ENCODE data around the gene PAX6.

Gene PAX6

DNA sequence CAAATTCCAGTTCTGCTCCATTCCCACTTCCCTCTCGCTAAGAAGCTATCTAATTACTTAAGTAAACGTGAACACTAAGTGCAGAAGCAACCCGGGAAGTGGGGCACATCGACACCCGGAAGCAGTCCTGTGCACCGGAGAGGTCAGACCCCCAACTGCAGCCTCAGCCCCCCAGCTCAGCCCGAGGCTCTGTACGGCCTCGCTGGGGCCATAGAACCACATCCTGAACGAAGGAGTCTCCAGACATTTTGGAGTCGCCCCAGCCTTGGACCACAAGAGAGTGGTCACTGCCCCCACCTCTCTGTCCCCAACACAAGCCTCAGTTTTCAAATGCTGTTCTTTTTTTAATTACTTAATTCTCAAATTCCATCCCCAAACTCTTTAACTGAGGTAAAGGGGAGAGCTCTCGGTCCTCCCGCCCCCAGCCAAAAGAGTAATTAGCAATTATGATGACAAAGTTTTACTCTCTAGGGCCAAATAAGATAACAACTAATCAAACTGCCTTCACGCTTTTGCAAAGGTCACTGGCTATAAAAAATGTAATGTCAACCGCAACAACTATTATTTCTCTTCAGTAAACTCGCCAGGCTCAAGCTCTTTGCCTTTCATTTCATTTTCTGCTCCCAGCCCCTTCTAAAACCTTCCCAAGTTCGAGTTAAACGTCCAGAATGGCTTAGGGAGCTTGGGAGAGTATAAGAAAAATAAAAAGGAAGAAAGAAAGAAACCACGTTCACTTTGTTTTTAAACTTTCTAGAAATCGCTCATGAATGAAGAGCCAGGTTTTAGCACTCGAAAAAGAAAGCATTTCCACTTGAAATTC, 2.2 kb downstream of the PAX6 start:
- TF ChIP-seq, protein P1, sequence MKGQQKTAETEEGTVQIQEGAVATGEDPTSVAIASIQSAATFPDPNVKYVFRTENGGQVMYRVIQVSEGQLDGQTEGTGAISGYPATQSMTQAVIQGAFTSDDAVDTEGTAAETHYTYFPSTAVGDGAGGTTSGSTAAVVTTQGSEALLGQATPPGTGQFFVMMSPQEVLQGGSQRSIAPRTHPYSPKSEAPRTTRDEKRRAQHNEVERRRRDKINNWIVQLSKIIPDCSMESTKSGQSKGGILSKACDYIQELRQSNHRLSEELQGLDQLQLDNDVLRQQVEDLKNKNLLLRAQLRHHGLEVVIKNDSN (IDR thresholded peaks at IDR 0.05): no peak

DNA sequence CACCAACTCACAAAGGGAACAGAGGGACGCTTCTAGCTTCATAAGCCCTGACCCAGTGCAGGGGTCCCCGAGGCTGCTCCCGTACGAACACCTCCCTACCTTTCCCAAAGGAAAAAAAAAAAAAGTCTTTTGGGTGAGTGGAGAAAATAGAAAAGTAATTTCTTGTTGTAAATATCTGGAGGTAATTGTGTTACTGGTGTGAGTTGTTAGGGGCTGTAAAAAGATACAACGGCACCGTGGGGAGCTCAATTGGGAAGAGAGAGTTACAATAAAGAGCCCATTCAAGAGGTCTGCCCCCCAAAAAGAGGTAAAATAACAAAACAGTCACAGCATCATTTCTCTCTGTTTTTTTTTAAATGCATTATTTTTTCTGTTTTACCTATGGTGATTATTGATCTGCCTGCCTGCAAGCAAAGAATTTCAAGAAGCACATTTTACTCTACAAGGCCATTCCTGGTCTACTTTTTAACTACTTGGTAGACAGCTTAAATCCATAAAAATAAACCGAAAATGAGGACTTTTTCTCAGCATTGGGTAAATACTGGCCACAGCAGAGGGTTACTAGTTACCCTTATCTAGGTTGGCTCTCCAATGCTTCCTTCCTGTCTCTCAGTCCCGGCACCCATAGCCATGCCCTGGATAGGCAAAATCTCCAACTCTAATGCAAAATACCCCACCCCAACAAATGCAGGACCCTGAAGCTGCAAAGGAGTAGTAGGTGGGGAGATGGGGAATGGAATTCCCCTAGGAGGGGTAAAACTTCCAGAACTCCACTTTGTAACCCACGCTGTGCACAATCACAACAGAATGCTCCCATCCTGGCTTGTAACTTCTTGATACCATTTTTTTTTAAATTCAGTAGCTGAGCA, 3.1 kb downstream of the PAX6 start:
- TF ChIP-seq EP300 (IDR thresholded peaks at IDR 0.05; ENCODE audit: borderline replicate concordance): no peak
- TF ChIP-seq FOXM1 (IDR thresholded peaks at IDR 0.05; ENCODE audit: borderline replicate concordance, low read depth): no peak
- TF ChIP-seq TCF12 (IDR thresholded peaks at IDR 0.05; ENCODE audit: low read depth): no peak
- TF ChIP-seq, protein P2, sequence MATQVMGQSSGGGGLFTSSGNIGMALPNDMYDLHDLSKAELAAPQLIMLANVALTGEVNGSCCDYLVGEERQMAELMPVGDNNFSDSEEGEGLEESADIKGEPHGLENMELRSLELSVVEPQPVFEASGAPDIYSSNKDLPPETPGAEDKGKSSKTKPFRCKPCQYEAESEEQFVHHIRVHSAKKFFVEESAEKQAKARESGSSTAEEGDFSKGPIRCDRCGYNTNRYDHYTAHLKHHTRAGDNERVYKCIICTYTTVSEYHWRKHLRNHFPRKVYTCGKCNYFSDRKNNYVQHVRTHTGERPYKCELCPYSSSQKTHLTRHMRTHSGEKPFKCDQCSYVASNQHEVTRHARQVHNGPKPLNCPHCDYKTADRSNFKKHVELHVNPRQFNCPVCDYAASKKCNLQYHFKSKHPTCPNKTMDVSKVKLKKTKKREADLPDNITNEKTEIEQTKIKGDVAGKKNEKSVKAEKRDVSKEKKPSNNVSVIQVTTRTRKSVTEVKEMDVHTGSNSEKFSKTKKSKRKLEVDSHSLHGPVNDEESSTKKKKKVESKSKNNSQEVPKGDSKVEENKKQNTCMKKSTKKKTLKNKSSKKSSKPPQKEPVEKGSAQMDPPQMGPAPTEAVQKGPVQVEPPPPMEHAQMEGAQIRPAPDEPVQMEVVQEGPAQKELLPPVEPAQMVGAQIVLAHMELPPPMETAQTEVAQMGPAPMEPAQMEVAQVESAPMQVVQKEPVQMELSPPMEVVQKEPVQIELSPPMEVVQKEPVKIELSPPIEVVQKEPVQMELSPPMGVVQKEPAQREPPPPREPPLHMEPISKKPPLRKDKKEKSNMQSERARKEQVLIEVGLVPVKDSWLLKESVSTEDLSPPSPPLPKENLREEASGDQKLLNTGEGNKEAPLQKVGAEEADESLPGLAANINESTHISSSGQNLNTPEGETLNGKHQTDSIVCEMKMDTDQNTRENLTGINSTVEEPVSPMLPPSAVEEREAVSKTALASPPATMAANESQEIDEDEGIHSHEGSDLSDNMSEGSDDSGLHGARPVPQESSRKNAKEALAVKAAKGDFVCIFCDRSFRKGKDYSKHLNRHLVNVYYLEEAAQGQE (IDR thresholded peaks at IDR 0.05; ENCODE audit: low read depth): no peak
- no peak for TF ChIP-seq CREB1 (IDR thresholded peaks at IDR 0.05; ENCODE audit: low read depth)
- TF ChIP-seq YY1 (IDR thresholded peaks at IDR 0.05; ENCODE audit: low read depth): no peak
- no peak for TF ChIP-seq RAD21 (IDR thresholded peaks at IDR 0.05; ENCODE audit: low read depth)
- TF ChIP-seq, protein P3, sequence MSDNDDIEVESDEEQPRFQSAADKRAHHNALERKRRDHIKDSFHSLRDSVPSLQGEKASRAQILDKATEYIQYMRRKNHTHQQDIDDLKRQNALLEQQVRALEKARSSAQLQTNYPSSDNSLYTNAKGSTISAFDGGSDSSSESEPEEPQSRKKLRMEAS (IDR thresholded peaks at IDR 0.05): no peak
- TF ChIP-seq TEAD4 (IDR thresholded peaks at IDR 0.05): no peak
- TF ChIP-seq CEBPB (IDR thresholded peaks at IDR 0.05): no peak
- TF ChIP-seq, protein P1 (IDR thresholded peaks at IDR 0.05): no peak
- no peak for TF ChIP-seq NFIC (IDR thresholded peaks at IDR 0.05)
- no peak for TF ChIP-seq ZBTB7A (IDR thresholded peaks at IDR 0.05; ENCODE audit: low read depth)
- TF ChIP-seq TAF1 (IDR thresholded peaks at IDR 0.05; ENCODE audit: low read depth): no peak
- no peak for TF ChIP-seq EGR1 (IDR thresholded peaks at IDR 0.05)

DNA sequence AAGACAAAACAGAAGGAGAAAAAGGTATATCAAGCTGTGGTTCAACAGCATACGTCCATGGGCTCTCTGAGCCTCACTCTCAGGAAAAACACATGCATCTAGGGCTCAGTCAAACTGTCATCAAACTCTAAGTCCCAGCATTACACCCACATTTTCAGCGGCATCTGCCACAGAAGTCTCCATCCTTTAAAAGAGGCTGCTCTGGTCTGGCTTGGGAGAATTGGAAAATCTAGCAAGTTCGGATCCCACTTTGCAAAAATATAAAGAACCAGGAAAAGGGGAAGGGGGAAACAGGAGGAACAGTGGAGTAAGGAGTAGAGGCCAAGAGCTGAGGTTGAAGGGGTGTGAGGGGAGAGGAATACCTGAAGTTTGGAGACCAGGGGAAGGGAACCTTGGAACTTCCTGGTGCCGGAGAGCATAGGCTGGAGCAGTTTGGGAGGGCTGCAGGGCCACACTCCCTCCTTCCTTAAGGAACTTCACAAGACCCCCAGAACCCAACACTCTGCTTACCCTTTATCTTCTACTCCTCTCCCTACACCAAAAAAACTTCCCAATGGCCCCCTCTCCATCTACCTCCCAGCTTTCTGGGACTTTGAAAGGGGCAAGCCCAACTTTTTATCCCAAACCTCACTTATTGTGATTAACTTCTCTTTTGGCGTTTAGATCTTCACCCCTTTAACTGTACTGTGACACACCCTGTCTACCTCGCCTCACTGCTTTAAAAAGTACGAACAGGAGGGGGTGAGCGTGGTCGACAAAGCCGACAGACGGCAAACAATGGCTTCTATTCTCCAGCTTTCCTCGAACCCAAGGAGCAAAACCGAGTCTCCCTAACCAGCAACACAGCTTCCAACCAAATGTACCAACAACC, 4.0 kb downstream of the PAX6 start:
- no peak for TF ChIP-seq ZBTB7A (IDR thresholded peaks at IDR 0.05; ENCODE audit: low read depth)
- TF ChIP-seq, protein P1 (IDR thresholded peaks at IDR 0.05): no peak

DNA sequence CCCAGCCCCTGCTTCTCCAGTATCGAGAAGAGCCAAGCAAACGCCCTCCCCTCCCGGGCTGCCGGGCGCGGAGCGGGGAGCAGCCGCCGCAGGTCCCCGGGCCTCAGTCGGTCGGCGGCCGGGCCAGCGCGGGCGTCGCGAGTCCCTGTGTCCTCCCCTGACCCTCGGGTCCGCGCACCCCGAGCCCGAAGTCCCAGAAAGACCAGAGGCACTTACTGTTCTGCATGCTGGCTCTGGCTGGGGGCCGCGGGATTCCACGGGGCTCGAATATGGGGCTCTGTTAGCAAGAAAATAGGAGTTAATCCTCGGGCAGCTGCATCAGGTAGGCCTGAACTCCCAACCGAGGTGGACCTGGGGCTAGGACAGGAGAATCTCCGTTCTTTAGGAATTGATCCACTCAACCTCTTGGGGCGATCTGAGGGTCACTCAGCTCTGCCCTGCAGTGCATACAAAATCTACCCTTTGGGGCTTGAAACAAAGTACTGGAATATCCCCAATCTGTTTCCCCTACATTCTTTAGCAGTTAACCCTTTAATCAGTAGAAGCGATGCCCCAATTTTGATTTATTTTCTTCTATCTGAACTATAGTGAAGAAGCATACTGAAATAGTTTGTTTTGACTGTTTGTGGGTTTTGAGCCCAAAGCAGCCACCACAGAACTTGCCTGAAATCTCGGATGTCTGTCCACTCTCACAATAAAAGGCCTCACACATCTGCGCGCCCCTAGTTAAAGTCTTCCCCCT, 4.8 kb downstream of the PAX6 start:
- TF ChIP-seq TCF12 (IDR thresholded peaks at IDR 0.05; ENCODE audit: low read depth) (no peak), RAD21 (IDR thresholded peaks at IDR 0.05; ENCODE audit: low read depth) (no peak), TEAD4 (IDR thresholded peaks at IDR 0.05) (no peak), TAF1 (IDR thresholded peaks at IDR 0.05; ENCODE audit: low read depth) (no peak)

DNA sequence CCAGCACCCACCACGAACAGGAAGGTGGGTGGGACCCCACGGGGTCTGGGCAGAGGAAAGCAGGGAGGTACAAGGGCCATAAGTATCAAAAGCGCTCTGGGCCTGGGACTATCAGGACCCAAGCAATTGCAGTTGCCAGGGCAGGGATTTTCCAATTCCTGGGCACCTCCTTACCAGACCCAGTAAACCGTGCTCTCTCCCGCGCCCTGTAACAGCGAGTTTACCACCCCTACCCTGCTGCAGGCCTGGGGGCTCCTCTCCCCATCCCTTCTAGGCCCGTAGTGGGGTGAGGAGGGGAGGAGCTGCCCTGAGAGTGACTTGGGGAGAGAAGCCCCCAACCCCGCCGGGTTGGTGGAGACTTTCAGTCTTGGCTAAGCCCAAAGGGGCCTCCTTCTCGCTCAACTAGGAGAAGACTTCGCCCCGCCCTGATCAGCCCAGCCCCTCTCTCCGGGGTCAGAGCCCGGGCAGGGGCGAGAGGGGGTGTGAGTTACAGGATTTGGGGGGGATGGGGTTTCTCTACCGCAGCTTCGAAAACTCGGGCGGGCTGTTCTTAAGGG, 5.4 kb downstream of the PAX6 start:
- TF ChIP-seq, protein P2 (IDR thresholded peaks at IDR 0.05; ENCODE audit: low read depth): no peak
- TF ChIP-seq EGR1 (IDR thresholded peaks at IDR 0.05): no peak
- no peak for TF ChIP-seq CREB1 (IDR thresholded peaks at IDR 0.05; ENCODE audit: low read depth)
- TF ChIP-seq CEBPB (IDR thresholded peaks at IDR 0.05): no peak
- no peak for TF ChIP-seq TAF1 (IDR thresholded peaks at IDR 0.05; ENCODE audit: low read depth)
- no peak for TF ChIP-seq TEAD4 (IDR thresholded peaks at IDR 0.05)
